ENCODE results near the gene SLC20A1. TPM values are rescaled to one million over a fixed set of nuclear protein-coding genes. Genes with fewer than 3 reads are reported as not detected.
A peak's percentile ranks its signal among the peaks of the same experiment; 100 is the strongest.

Gene SLC20A1, protein sequence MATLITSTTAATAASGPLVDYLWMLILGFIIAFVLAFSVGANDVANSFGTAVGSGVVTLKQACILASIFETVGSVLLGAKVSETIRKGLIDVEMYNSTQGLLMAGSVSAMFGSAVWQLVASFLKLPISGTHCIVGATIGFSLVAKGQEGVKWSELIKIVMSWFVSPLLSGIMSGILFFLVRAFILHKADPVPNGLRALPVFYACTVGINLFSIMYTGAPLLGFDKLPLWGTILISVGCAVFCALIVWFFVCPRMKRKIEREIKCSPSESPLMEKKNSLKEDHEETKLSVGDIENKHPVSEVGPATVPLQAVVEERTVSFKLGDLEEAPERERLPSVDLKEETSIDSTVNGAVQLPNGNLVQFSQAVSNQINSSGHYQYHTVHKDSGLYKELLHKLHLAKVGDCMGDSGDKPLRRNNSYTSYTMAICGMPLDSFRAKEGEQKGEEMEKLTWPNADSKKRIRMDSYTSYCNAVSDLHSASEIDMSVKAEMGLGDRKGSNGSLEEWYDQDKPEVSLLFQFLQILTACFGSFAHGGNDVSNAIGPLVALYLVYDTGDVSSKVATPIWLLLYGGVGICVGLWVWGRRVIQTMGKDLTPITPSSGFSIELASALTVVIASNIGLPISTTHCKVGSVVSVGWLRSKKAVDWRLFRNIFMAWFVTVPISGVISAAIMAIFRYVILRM
- 18.4 TPM for total RNA-seq

DNA sequence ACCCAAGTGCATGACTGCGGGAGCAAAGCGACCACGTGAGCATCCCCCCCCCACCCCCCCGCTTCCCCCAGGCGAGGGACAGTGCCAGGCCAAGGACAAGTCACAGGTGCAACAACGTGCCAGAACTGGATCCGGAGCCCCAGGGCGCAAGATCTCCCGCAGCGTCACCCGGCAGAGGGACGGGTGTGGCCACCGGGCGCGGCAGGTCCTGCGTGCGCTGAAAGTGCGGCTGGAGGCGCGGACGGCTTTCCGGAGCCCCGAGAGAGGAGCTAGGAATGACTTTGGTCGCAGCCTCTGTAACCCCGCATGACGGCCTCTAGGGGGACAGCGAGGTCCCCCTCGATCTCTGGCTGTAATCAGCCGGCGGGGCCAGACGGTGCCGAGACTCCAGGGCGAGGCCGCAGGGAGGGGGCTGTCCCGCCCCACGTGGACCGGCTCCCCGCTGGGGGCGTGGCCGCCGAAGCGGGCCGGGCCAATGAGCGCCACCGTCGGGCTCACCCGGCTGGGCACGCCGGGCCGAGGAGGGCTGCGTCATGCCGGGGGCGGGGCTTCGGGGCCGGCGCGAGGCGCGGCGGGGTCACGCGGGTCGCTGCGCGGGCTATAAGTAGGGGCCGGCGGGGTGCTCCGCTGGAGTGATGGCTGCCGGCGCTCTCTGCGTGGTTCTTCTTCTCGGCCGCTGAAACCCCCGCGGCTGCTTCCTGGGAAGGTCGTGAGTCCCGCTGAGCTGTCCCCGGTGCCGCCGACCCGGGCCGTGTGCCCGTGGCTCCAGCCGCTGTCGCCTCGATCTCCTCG is at the start of gene SLC20A1:
TSS of gene SLC20A1 (plus strand) at position 630 of the 792 bp plus-strand sequence. CDS start 890 bp downstream, outside the sequence.
- H3K27ac ChIP-seq, result peak within 1 kb of the TSS; percentile 95 to 98
- no peaks in the 10 kb centered on the region for H3K9me3 ChIP-seq
- peak; percentile 73 to 96 for DNase-seq (ENCODE audit: low spot score in 2 of 2)
- intact Hi-C loops (cut with DNase I), result loop anchor here (1.0 to 5.0 kb wide), 6 partner anchors 18 to 588 kb away; partner anchors contain the start of genes CHCHD5, POLR1B, TMEM87B and TTL
- H3K36me3 ChIP-seq, result peaks cover 2 to 24% of the 10 kb centered on the region in 2 donors
- peak in 2 of 3 experiments; percentile 22 to 31 for TF ChIP-seq CTCF (IDR thresholded peaks at IDR 0.05)
- peaks cover 0 to 20% of the 10 kb centered on the region in 2 donors for H3K4me1 ChIP-seq
- H3K4me3 ChIP-seq, result peak within 1 kb of the TSS; percentile 74 to 96
- no peaks in the 10 kb centered on the region for H3K27me3 ChIP-seq

DNA sequence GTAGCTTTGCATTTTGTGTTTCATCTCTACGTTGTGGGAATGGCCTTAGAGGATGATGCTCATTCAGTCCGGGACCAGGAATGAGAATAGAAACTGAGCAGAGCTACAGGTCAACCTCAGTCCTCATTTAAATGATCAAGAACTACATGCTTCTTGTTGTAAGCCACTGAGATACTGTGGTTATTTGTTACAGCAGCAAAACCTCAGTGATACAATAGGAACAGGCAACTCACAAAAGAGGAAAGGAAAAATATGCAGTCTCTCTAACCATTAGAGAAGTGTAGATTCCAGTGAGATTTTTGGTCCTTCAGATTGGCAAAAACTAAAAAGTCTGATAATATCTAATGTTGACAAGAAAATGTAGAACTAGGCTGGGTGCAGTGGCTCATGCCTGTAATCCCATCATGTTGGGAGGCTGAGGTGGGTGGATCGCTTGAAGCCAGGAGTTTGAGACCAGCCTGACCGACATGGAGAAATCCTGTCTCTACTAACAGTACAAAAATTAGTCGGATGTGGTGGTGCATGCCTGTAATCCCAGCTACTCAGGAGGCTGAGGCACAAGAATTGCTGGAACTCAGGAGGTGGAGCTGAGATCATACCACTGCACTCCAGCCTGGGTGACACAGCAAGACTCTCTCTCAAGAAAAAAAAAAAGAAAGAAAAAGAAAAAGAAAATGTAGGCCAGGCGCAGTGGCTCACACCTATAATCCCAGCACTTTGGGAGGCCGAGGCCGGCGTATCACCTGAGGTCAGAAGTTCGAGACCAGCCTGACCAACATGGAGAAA is 48.0 kb upstream of the SLC20A1 start:
- intact Hi-C loops (cut with DNase I), result no loop called here
- H3K4me3 ChIP-seq, result no peak overlapping the region
- no peak for TF ChIP-seq CTCF (IDR thresholded peaks at IDR 0.05)
- no peaks in the 10 kb centered on the region for H3K9me3 ChIP-seq
- peak in 1 of 2 donors; percentile 9 for DNase-seq (ENCODE audit: low spot score in 2 of 2)
- no peaks in the 10 kb centered on the region for H3K27me3 ChIP-seq
- no peak overlapping the region for H3K27ac ChIP-seq
- no peaks in the 10 kb centered on the region for H3K36me3 ChIP-seq
- H3K4me1 ChIP-seq, result no peaks in the 10 kb centered on the region

DNA sequence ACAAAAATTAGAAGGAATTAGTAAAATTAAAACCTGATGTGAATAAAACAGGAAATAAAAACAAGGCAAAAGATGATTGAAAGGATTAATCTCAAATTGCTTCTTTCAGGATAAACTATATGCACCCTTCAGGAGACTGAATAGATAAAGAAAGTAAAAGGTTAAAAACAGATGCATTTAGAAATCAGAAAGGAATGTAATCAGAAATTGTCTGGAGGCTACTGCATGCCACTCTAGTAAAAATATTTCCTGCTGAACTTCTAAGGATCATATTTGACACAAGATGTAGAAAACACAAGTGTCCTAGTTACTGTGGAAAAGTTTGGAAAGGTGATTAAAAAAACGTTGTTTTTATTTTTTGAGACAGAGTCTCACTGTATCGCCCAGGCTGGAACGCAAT is 45.1 kb upstream of the SLC20A1 start:
- intact Hi-C loops (cut with DNase I), result loop anchor here (1.0 to 2.0 kb wide), 4 partner anchors 26 to 126 kb away; partner anchors contain the start of gene SLC20A1
- H3K27me3 ChIP-seq, result no peaks in the 10 kb centered on the region
- H3K4me1 ChIP-seq, result no peaks in the 10 kb centered on the region
- H3K27ac ChIP-seq, result no peak overlapping the region
- DNase-seq (ENCODE audit: low spot score in 2 of 2), result no peak
- H3K36me3 ChIP-seq, result no peaks in the 10 kb centered on the region
- H3K4me3 ChIP-seq, result no peak overlapping the region
- H3K9me3 ChIP-seq, result no peaks in the 10 kb centered on the region
- no peak for TF ChIP-seq CTCF (IDR thresholded peaks at IDR 0.05)

DNA sequence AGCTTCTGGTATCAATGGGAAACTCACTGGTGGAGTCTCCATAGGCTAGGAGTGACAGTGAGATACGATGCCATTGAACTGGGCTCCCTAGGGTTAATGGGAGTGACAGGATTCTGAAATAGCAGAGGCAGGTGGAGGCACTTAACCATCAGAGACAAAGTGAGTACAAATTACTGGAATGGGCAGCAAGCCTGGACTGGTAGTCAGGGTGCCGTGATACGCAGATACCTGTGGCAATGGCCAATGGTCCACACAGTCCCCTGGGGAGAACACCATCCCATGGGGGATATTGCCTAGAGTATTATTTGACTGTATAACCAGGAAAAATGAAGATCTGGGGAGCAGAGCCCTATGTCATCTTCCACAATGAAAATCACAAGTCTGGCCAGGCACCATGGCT is 44.0 kb upstream of the SLC20A1 start:
- H3K4me3 ChIP-seq, result no peak overlapping the region
- TF ChIP-seq CTCF (IDR thresholded peaks at IDR 0.05), result no peak
- H3K27ac ChIP-seq, result no peak overlapping the region
- intact Hi-C loops (cut with DNase I), result loop anchor here (2.0 kb wide), 2 partner anchors 43 to 89 kb away; partner anchors contain the start of gene SLC20A1
- peak in 1 of 2 donors; percentile 55 for DNase-seq (ENCODE audit: low spot score in 2 of 2)
- no peaks in the 10 kb centered on the region for H3K36me3 ChIP-seq
- no peaks in the 10 kb centered on the region for H3K27me3 ChIP-seq
- H3K4me1 ChIP-seq, result no peaks in the 10 kb centered on the region
- H3K9me3 ChIP-seq, result no peaks in the 10 kb centered on the region

DNA sequence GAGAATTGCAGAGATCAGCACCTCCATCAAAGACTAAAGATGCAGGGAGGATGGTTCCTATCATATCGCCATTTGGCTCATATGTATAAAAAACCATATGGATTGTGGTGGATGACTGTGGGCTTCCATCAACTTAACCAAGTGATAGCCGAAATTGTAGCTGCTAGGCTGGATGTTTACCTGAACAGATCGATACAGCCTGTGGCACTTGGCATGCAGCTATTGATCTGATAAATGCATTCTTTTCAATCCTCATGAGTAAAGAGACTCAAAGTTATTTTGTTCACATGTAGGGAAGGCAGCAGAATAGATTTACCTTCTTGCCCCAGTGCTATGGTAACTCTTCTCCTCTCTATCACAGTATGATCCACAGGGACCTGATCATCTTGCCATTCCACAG is 42.8 kb upstream of the SLC20A1 start:
- Histone ChIP-seq H3K9me3 (no peaks in the 10 kb centered on the region), H3K4me1 (no peaks in the 10 kb centered on the region), H3K27me3 (no peaks in the 10 kb centered on the region), H3K27ac (no peak overlapping the region), H3K36me3 (no peaks in the 10 kb centered on the region), H3K4me3 (no peak overlapping the region)
- DNase-seq (ENCODE audit: low spot score in 2 of 2), result peak in 1 of 2 donors; percentile 7
- no peak for TF ChIP-seq CTCF (IDR thresholded peaks at IDR 0.05)
- intact Hi-C loops (cut with DNase I), result no loop called here
